ENCODE measurements around the gene ARHGEF18.

The ARHGEF18 gene

DNA sequence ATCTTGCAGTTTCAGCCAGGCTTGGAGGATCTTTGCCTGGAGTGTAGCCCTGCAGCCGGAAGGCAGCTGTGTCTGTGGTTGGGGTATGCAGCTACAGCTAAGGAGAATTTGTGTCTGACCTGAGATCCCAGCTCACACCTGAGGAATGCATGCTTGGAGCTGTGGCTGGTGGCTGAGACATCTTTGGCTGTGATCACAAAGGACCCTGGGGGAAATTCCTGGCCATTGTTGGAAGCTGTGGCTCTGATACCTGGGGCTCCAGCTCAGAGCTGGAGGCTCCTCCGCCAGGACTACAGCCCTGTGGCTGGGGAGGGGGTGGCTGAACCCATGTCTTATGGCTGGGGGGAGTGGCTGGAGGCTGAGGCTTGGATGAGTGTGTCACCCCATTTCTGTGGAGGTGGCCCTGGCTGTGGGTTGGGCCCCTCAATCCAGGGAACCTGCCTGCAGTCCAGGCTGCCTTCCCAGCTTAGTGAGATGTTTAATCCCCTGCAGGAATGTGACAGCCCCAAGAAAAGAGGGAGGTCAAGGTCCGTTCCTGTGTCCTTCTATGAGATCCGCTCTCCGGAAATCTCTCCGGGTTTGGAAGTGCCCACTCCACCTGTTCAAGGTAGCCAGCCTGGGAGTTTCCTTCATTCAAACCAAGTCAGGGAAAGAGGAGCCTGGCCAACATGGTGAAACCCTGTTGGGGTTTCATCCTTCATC is 27.6 kb downstream of the ARHGEF18 start:
- no peak for ATAC-seq
- TF ChIP-seq, protein P1, sequence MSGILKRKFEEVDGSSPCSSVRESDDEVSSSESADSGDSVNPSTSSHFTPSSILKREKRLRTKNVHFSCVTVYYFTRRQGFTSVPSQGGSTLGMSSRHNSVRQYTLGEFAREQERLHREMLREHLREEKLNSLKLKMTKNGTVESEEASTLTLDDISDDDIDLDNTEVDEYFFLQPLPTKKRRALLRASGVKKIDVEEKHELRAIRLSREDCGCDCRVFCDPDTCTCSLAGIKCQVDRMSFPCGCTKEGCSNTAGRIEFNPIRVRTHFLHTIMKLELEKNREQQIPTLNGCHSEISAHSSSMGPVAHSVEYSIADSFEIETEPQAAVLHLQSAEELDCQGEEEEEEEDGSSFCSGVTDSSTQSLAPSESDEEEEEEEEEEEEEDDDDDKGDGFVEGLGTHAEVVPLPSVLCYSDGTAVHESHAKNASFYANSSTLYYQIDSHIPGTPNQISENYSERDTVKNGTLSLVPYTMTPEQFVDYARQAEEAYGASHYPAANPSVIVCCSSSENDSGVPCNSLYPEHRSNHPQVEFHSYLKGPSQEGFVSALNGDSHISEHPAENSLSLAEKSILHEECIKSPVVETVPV (CRISPR knock-in tag; IDR thresholded peaks at IDR 0.05), result no peak
- TF ChIP-seq ZFP30 (CRISPR knock-in tag; IDR thresholded peaks at IDR 0.05), result no peak
- no peak for TF ChIP-seq ZC3H10 (CRISPR knock-in tag; IDR thresholded peaks at IDR 0.05)
- TF ChIP-seq, protein P2, sequence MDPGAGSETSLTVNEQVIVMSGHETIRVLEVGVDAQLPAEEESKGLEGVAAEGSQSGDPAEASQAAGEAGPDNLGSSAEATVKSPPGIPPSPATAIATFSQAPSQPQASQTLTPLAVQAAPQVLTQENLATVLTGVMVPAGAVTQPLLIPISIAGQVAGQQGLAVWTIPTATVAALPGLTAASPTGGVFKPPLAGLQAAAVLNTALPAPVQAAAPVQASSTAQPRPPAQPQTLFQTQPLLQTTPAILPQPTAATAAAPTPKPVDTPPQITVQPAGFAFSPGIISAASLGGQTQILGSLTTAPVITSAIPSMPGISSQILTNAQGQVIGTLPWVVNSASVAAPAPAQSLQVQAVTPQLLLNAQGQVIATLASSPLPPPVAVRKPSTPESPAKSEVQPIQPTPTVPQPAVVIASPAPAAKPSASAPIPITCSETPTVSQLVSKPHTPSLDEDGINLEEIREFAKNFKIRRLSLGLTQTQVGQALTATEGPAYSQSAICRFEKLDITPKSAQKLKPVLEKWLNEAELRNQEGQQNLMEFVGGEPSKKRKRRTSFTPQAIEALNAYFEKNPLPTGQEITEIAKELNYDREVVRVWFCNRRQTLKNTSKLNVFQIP (CRISPR knock-in tag; IDR thresholded peaks at IDR 0.05; ENCODE audit: borderline replicate concordance, low read depth), result no peak
- no peak for TF ChIP-seq ZFP3 (CRISPR knock-in tag; IDR thresholded peaks at IDR 0.05)
- TF ChIP-seq CREB5 (CRISPR knock-in tag; IDR thresholded peaks at IDR 0.05; ENCODE audit: low read depth), result no peak
- TF ChIP-seq BACH2 (CRISPR knock-in tag; IDR thresholded peaks at IDR 0.05; ENCODE audit: borderline replicate concordance), result no peak
- no peak for TF ChIP-seq PPARA (CRISPR knock-in tag; IDR thresholded peaks at IDR 0.05; ENCODE audit: borderline replicate concordance)
- TF ChIP-seq TCF4 (CRISPR knock-in tag; IDR thresholded peaks at IDR 0.05; ENCODE audit: borderline replicate concordance), result no peak
- no peak for TF ChIP-seq OSR1 (CRISPR knock-in tag; IDR thresholded peaks at IDR 0.05)

GRCh38 chr19:7377196-7377595 is 28.5 kb downstream of the ARHGEF18 start:
- no peak for ATAC-seq
- TF ChIP-seq OSR1 (CRISPR knock-in tag; IDR thresholded peaks at IDR 0.05), result no peak

DNA sequence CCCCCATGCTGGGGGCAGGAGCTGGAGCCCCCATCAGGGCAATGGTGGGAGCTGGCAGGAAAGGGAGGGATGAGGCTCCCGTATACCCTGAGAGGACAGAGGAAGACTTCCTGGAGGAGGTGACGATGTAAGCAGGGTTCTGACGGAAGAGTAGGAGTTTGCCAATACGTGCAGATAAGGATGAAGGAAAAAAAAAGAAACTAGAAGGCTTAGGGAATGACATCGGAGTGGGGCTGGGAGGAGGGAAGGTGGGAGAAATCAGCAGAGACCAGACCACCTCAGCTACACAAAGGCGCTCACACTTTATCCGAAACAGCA is 32.3 kb downstream of the ARHGEF18 start:
- no peak for ATAC-seq
- TF ChIP-seq ISL1 (CRISPR knock-in tag; IDR thresholded peaks at IDR 0.05) (no peak), ZFP3 (CRISPR knock-in tag; IDR thresholded peaks at IDR 0.05) (peak; percentile 98)

GRCh38 chr19:7382694-7383093 is 34.0 kb downstream of the ARHGEF18 start:
- no peak for ATAC-seq

More at GRCh38 chr19:7382694-7383093, 34.0 kb downstream of the ARHGEF18 start:
- TF ChIP-seq CSDC2 (CRISPR knock-in tag; IDR thresholded peaks at IDR 0.05), result no peak
- TF ChIP-seq SNAI2 (CRISPR knock-in tag; IDR thresholded peaks at IDR 0.05), result no peak
- TF ChIP-seq, protein P2 (CRISPR knock-in tag; IDR thresholded peaks at IDR 0.05; ENCODE audit: borderline replicate concordance, low read depth), result no peak
- TF ChIP-seq GLIS3 (CRISPR knock-in tag; IDR thresholded peaks at IDR 0.05), result no peak
- no peak for TF ChIP-seq ZFP30 (CRISPR knock-in tag; IDR thresholded peaks at IDR 0.05)
- TF ChIP-seq, protein P3, sequence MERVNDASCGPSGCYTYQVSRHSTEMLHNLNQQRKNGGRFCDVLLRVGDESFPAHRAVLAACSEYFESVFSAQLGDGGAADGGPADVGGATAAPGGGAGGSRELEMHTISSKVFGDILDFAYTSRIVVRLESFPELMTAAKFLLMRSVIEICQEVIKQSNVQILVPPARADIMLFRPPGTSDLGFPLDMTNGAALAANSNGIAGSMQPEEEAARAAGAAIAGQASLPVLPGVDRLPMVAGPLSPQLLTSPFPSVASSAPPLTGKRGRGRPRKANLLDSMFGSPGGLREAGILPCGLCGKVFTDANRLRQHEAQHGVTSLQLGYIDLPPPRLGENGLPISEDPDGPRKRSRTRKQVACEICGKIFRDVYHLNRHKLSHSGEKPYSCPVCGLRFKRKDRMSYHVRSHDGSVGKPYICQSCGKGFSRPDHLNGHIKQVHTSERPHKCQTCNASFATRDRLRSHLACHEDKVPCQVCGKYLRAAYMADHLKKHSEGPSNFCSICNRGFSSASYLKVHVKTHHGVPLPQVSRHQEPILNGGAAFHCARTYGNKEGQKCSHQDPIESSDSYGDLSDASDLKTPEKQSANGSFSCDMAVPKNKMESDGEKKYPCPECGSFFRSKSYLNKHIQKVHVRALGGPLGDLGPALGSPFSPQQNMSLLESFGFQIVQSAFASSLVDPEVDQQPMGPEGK (CRISPR knock-in tag; IDR thresholded peaks at IDR 0.05; ENCODE audit: borderline replicate concordance), result no peak
- TF ChIP-seq CREB5 (CRISPR knock-in tag; IDR thresholded peaks at IDR 0.05; ENCODE audit: low read depth), result no peak
- no peak for TF ChIP-seq ZFP3 (CRISPR knock-in tag; IDR thresholded peaks at IDR 0.05)
- no peak for TF ChIP-seq RARB (CRISPR knock-in tag; IDR thresholded peaks at IDR 0.05)
- no peak for TF ChIP-seq ZNF70 (CRISPR knock-in tag; IDR thresholded peaks at IDR 0.05)
- no peak for TF ChIP-seq PPARA (CRISPR knock-in tag; IDR thresholded peaks at IDR 0.05; ENCODE audit: borderline replicate concordance)
- no peak for TF ChIP-seq ZC3H10 (CRISPR knock-in tag; IDR thresholded peaks at IDR 0.05)
